Neuronal stem cell (in vitro differentiated cells): ENCODE data around the gene SPAG6.

Experiments used
- DNase-seq: peaks from one replicate; pipeline ENCODE4 v3.0.0-alpha.2; 2013; ENCODE audit warnings: low spot score
- H2AFZ ChIP-seq: one replicate; pipeline ENCODE4 v1.6.1; 2013; ENCODE audit warnings: mild to moderate bottlenecking, low read length, inconsistent platforms
- H2AK5ac ChIP-seq: 2 replicates; pipeline ENCODE4 v1.6.1; 2013; ENCODE audit warnings: low read depth, mild to moderate bottlenecking, inconsistent platforms, low read length, moderate library complexity, mixed read lengths
- H2BK120ac ChIP-seq: 2 replicates; pipeline ENCODE4 v1.6.1; 2013; ENCODE audit warnings: low read depth, mild to moderate bottlenecking, inconsistent platforms, low read length, moderate library complexity, mixed read lengths
- H2BK12ac ChIP-seq: one replicate; pipeline ENCODE4 v1.6.1; 2013; ENCODE audit warnings: low read length, inconsistent platforms
- H2BK15ac ChIP-seq: 2 replicates; pipeline ENCODE4 v1.6.1; 2013; ENCODE audit warnings: mild to moderate bottlenecking, low read length, inconsistent platforms, mixed read lengths
- H2BK5ac ChIP-seq: one replicate; pipeline ENCODE4 v1.6.1; 2013; ENCODE audit warnings: inconsistent platforms, mild to moderate bottlenecking, low read length, moderate library complexity
- H3K14ac ChIP-seq: one replicate; pipeline ENCODE4 v1.6.1; 2013; ENCODE audit warnings: low read length, inconsistent platforms
- H3K18ac ChIP-seq: 2 replicates; pipeline ENCODE4 v1.6.1; 2013; ENCODE audit warnings: low read length, inconsistent platforms
- H3K23ac ChIP-seq: 2 replicates; pipeline ENCODE4 v1.6.1; 2013; ENCODE audit warnings: low read depth, mild to moderate bottlenecking, mixed read lengths, low read length, inconsistent platforms; ENCODE audit not compliant: poor library complexity
- H3K27ac ChIP-seq: replicated peaks from 3 replicates; pipeline ENCODE4 v1.5.1; 2013; ENCODE audit warnings: low read length, inconsistent platforms
- H3K27me3 ChIP-seq, 3 experiments: 2 replicates each; pipeline ENCODE4 v1.6.1; 2013; ENCODE audit warnings: low read length in 3 of 3, mild to moderate bottlenecking in 2 of 3, inconsistent platforms in 1 of 3, low read depth in 1 of 3, mixed read lengths in 1 of 3, moderate library complexity in 1 of 3; ENCODE audit not compliant: control insufficient read depth in 3 of 3, insufficient read depth in 3 of 3
- H3K36me3 ChIP-seq, 2 donors: replicated peaks in 1 of 2; 2 replicates each; pipeline ENCODE4 v1.6.1; 2013; ENCODE audit warnings: low read length in 2 of 2; ENCODE audit not compliant: control insufficient read depth in 2 of 2, insufficient read depth in 2 of 2
- H3K4ac ChIP-seq: 2 replicates; pipeline ENCODE4 v1.6.1; 2013; ENCODE audit warnings: inconsistent platforms, mild to moderate bottlenecking, low read length, moderate library complexity
- H3K4me1 ChIP-seq, 2 donors: 1 replicate in 1 of 2; 2 replicates in 1 of 2; pipeline ENCODE4 v1.6.1; 2013; ENCODE audit warnings: low read length in 2 of 2, low read depth in 1 of 2; ENCODE audit not compliant: control insufficient read depth in 2 of 2, insufficient read depth in 1 of 2
- H3K4me2 ChIP-seq: one replicate; pipeline ENCODE4 v1.6.1; 2013; ENCODE audit warnings: mild to moderate bottlenecking, low read length, inconsistent platforms; ENCODE audit not compliant: insufficient read depth, poor library complexity, severe bottlenecking
- H3K4me3 ChIP-seq, 2 donors: 2 replicates each; pipeline ENCODE4 v1.5.1; 2013; ENCODE audit warnings: low read length in 2 of 2, mild to moderate bottlenecking in 2 of 2, inconsistent platforms in 1 of 2, moderate library complexity in 1 of 2
- H3K79me1 ChIP-seq: one replicate; pipeline ENCODE4 v1.6.1; 2013; ENCODE audit warnings: low read depth, mild to moderate bottlenecking, inconsistent platforms, low read length, moderate library complexity
- H3K9ac ChIP-seq: one replicate; pipeline ENCODE4 v1.6.1; 2013; ENCODE audit warnings: mild to moderate bottlenecking, low read depth, low read length, inconsistent platforms; ENCODE audit not compliant: poor library complexity
- H3K9me3 ChIP-seq, 2 donors: replicated peaks in 1 of 2; 2 replicates each; pipeline versions ENCODE3 to v1.6.1; 2013; ENCODE audit warnings: low read length in 2 of 2, mild to moderate bottlenecking in 2 of 2, inconsistent platforms in 1 of 2, low read depth in 1 of 2, mixed read lengths in 1 of 2, moderate library complexity in 1 of 2; ENCODE audit not compliant: control insufficient read depth in 2 of 2, insufficient read depth in 1 of 2
- H4K8ac ChIP-seq: one replicate; pipeline ENCODE4 v1.6.1; 2013; ENCODE audit warnings: low read depth, mild to moderate bottlenecking, inconsistent platforms, low read length, moderate library complexity
- H4K91ac ChIP-seq: one replicate; pipeline ENCODE4 v1.6.1; 2013; ENCODE audit warnings: low read length, low read depth, mild to moderate bottlenecking, inconsistent platforms; ENCODE audit not compliant: poor library complexity
- WGBS, 2 donors: extraction: QIAGEN DNeasy Blood & Tissue Kit; methylation state at CpG; one replicate each; pipeline ENCODE4 v1.1.7; 2013; ENCODE audit warnings: missing lambda C conversion rate in 2 of 2, mixed read lengths in 1 of 2; ENCODE audit not compliant: insufficient read length in 2 of 2, insufficient replicate concordance in 1 of 2; ENCODE audit errors: extremely low coverage in 2 of 2; 5-methylcytosine and 5-hydroxymethylcytosine counted together

Gene SPAG6

DNA sequence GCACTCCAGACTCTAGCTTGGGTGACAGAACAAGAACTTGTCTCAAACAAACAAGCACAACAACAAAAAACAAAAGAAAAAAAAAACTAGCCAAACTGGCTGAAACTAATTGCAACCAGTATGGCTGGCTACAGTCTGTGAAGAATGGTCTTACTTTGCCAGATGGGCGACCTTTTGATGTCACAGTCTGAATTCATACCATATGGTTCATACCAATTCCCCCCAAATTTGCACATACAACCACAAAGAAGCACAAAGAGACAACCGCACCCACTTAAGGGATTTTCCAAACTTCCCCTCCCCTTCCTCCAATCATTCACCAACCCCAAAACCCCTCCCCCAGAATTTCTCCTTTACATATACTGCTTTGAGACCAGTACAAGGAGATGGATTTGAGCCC, 114.2 kb downstream of the SPAG6 start:
- DNase-seq, result no peak
- WGBS, 2 donors, result no CpG with 5 or more reads among the region's 2 CpGs
- Histone ChIP-seq H2AK5ac (no peak overlapping the region), H4K8ac (no peak overlapping the region), H2BK120ac (no peak overlapping the region), H4K91ac (no peak overlapping the region), H3K27ac (no peak overlapping the region), H3K9ac (no peak overlapping the region), H3K36me3 (no peaks in the 10 kb centered on the region), H3K18ac (no peak overlapping the region), H2BK12ac (no peak overlapping the region), H3K9me3 (no peaks in the 10 kb centered on the region), H3K4me1 (peaks cover 0 to under 1% of the 10 kb centered on the region in 2 donors), H3K14ac (no peak overlapping the region), H3K4me2 (no peak overlapping the region), H3K27me3 (no peaks in the 10 kb centered on the region), H3K4ac (no peak overlapping the region), H2BK5ac (no peak overlapping the region), H3K4me3 (no peak overlapping the region), H2AFZ (no peak overlapping the region), H3K79me1 (no peaks in the 10 kb centered on the region), H3K23ac (no peak overlapping the region), H2BK15ac (no peak overlapping the region)

GRCh38 chr10:22460101-22460500, 114.8 kb downstream of the SPAG6 start:
- no CpG with 5 or more reads among the region's 7 CpGs for WGBS, 2 donors

GRCh38 chr10:22460531-22461403, 115.5 kb downstream of the SPAG6 start:
- no peak overlapping the region for H2AK5ac ChIP-seq
- no peaks in the 10 kb centered on the region for H3K9me3 ChIP-seq
- H4K91ac ChIP-seq, result no peak overlapping the region
- H3K27me3 ChIP-seq, result no peaks in the 10 kb centered on the region
- no peak overlapping the region for H3K27ac ChIP-seq
- no peak overlapping the region for H2BK15ac ChIP-seq
- no peaks in the 10 kb centered on the region for H3K79me1 ChIP-seq
- H3K9ac ChIP-seq, result no peak overlapping the region
- no peak overlapping the region for H3K14ac ChIP-seq
- no peak overlapping the region for H3K23ac ChIP-seq
- H2BK120ac ChIP-seq, result no peak overlapping the region
- no peak overlapping the region for H2BK5ac ChIP-seq
- no peak overlapping the region for H3K4me2 ChIP-seq
- DNase-seq, result no peak
- no peaks in the 10 kb centered on the region for H3K36me3 ChIP-seq
- H3K4me1 ChIP-seq, result peaks cover 0 to 8% of the 10 kb centered on the region in 2 donors
- no peak overlapping the region for H2BK12ac ChIP-seq
- no peak overlapping the region for H3K4ac ChIP-seq
- H2AFZ ChIP-seq, result no peak overlapping the region
- no peak overlapping the region for H4K8ac ChIP-seq
- no CpG with 5 or more reads among the region's 6 CpGs for WGBS, 2 donors
- H3K18ac ChIP-seq, result no peak overlapping the region
- no peak overlapping the region for H3K4me3 ChIP-seq

More at GRCh38 chr10:22460101-22460500, 114.8 kb downstream of the SPAG6 start:
- no peak overlapping the region for H3K4me2 ChIP-seq
- no peaks in the 10 kb centered on the region for H3K79me1 ChIP-seq
- no peak overlapping the region for H3K4ac ChIP-seq
- H3K18ac ChIP-seq, result no peak overlapping the region
- H3K14ac ChIP-seq, result no peak overlapping the region
- no peak overlapping the region for H2AK5ac ChIP-seq
- H2BK120ac ChIP-seq, result no peak overlapping the region
- H3K9ac ChIP-seq, result no peak overlapping the region
- H3K23ac ChIP-seq, result no peak overlapping the region
- no peak overlapping the region for H3K27ac ChIP-seq
- H3K4me3 ChIP-seq, result no peak overlapping the region
- H2BK5ac ChIP-seq, result no peak overlapping the region
- H2BK15ac ChIP-seq, result no peak overlapping the region
- H4K91ac ChIP-seq, result no peak overlapping the region
- no peak overlapping the region for H2AFZ ChIP-seq
- H4K8ac ChIP-seq, result no peak overlapping the region
- no peak overlapping the region for H2BK12ac ChIP-seq
- no peak for DNase-seq
- H3K4me1 ChIP-seq, result peaks cover 0 to 6% of the 10 kb centered on the region in 2 donors
- no peaks in the 10 kb centered on the region for H3K27me3 ChIP-seq
- no peaks in the 10 kb centered on the region for H3K9me3 ChIP-seq
- H3K36me3 ChIP-seq, result no peaks in the 10 kb centered on the region

DNA sequence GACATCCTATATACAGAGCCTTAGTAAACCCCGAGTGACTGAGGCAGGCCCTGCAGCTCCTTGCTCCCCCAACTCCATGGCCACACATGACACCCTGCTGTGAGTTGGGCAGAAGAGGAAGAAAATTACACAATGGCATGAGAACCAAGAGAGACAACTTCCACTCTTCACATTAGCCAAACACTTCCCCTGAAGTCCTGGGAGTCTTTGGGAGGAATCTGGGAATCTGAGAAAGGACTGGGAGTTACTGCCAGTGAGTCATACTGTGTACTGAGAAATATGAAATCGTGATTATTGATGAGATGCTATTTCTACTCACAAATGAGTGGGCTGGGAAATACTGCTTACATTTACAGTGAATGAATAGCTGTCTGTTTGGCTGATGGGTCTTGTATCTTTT, 116.6 kb downstream of the SPAG6 start:
- Histone ChIP-seq H3K79me1 (no peaks in the 10 kb centered on the region), H3K9me3 (no peaks in the 10 kb centered on the region), H3K14ac (no peak overlapping the region), H2AFZ (no peak overlapping the region), H3K4me3 (no peak overlapping the region), H3K4ac (no peak overlapping the region), H3K27ac (no peak overlapping the region), H4K91ac (no peak overlapping the region), H2BK120ac (no peak overlapping the region), H3K36me3 (no peaks in the 10 kb centered on the region), H3K9ac (no peak overlapping the region), H2BK15ac (no peak overlapping the region), H2AK5ac (no peak overlapping the region), H2BK5ac (no peak overlapping the region), H4K8ac (no peak overlapping the region), H3K23ac (no peak overlapping the region), H3K4me1 (peaks cover 0 to 8% of the 10 kb centered on the region in 2 donors), H3K4me2 (no peak overlapping the region), H2BK12ac (no peak overlapping the region), H3K18ac (no peak overlapping the region), H3K27me3 (no peaks in the 10 kb centered on the region)
- WGBS, 2 donors, result no CpG with 5 or more reads among the region's 2 CpGs
- DNase-seq, result no peak
